ENCODE measurements around the gene ARHGAP24.

The ARHGAP24 gene

GRCh38 chr4:85573270-85573669 lies 98.3 kb downstream of the ARHGAP24 start:
- no peaks in the 10 kb centered on the region for H3K4me1 ChIP-seq (ENCODE audit: control insufficient read depth in 1 of 2, insufficient read depth in 2 of 2, low read length in 2 of 2)
- H3K27me3 ChIP-seq (ENCODE audit: control insufficient read depth in 1 of 2, insufficient read depth in 2 of 2, low read length in 2 of 2) = no peaks in the 10 kb centered on the region
- H3K36me3 ChIP-seq (ENCODE audit: control insufficient read depth in 1 of 2, insufficient read depth in 2 of 2, low read length in 2 of 2) = no peaks in the 10 kb centered on the region
- no peak overlapping the region for H3K27ac ChIP-seq (ENCODE audit: low read depth, low read length)
- no peak overlapping the region for H3K9ac ChIP-seq (ENCODE audit: low read depth in 1 of 2, low read length in 2 of 2)
- H3K4me3 ChIP-seq (ENCODE audit: low read depth in 1 of 2, low read length in 2 of 2) = no peak overlapping the region
- H3K9me3 ChIP-seq (ENCODE audit: control insufficient read depth in 1 of 2, low read length in 2 of 2) = no peaks in the 10 kb centered on the region

GRCh38 chr4:85577307-85577706 lies 102.4 kb downstream of the ARHGAP24 start:
- H3K27ac ChIP-seq (ENCODE audit: low read depth, low read length) = no peak overlapping the region
- no peak overlapping the region for H3K4me3 ChIP-seq (ENCODE audit: low read depth in 1 of 2, low read length in 2 of 2)
- no peaks in the 10 kb centered on the region for H3K27me3 ChIP-seq (ENCODE audit: control insufficient read depth in 1 of 2, insufficient read depth in 2 of 2, low read length in 2 of 2)
- H3K4me1 ChIP-seq (ENCODE audit: control insufficient read depth in 1 of 2, insufficient read depth in 2 of 2, low read length in 2 of 2) = no peaks in the 10 kb centered on the region
- no peaks in the 10 kb centered on the region for H3K9me3 ChIP-seq (ENCODE audit: control insufficient read depth in 1 of 2, low read length in 2 of 2)
- no peaks in the 10 kb centered on the region for H3K36me3 ChIP-seq (ENCODE audit: control insufficient read depth in 1 of 2, insufficient read depth in 2 of 2, low read length in 2 of 2)
- no peak overlapping the region for H3K9ac ChIP-seq (ENCODE audit: low read depth in 1 of 2, low read length in 2 of 2)

- H3K9ac ChIP-seq (ENCODE audit: low read depth in 1 of 2, low read length in 2 of 2) = no peak overlapping the region
- H3K4me1 ChIP-seq (ENCODE audit: control insufficient read depth in 1 of 2, insufficient read depth in 2 of 2, low read length in 2 of 2) = no peaks in the 10 kb centered on the region
- no peaks in the 10 kb centered on the region for H3K36me3 ChIP-seq (ENCODE audit: control insufficient read depth in 1 of 2, insufficient read depth in 2 of 2, low read length in 2 of 2)
- no peaks in the 10 kb centered on the region for H3K27me3 ChIP-seq (ENCODE audit: control insufficient read depth in 1 of 2, insufficient read depth in 2 of 2, low read length in 2 of 2)
- H3K9me3 ChIP-seq (ENCODE audit: control insufficient read depth in 1 of 2, low read length in 2 of 2) = no peaks in the 10 kb centered on the region
- H3K27ac ChIP-seq (ENCODE audit: low read depth, low read length) = no peak overlapping the region
- no peak overlapping the region for H3K4me3 ChIP-seq (ENCODE audit: low read depth in 1 of 2, low read length in 2 of 2)
Observed at GRCh38 chr4:85579942-85580341, 105.0 kb downstream of the ARHGAP24 start.

- Histone ChIP-seq H3K4me1 (ENCODE audit: control insufficient read depth in 1 of 2, insufficient read depth in 2 of 2, low read length in 2 of 2) (no peaks in the 10 kb centered on the region), H3K9ac (ENCODE audit: low read depth in 1 of 2, low read length in 2 of 2) (no peak overlapping the region), H3K4me3 (ENCODE audit: low read depth in 1 of 2, low read length in 2 of 2) (no peak overlapping the region), H3K27ac (ENCODE audit: low read depth, low read length) (no peak overlapping the region), H3K36me3 (ENCODE audit: control insufficient read depth in 1 of 2, insufficient read depth in 2 of 2, low read length in 2 of 2) (no peaks in the 10 kb centered on the region), H3K27me3 (ENCODE audit: control insufficient read depth in 1 of 2, insufficient read depth in 2 of 2, low read length in 2 of 2) (no peaks in the 10 kb centered on the region), H3K9me3 (ENCODE audit: control insufficient read depth in 1 of 2, low read length in 2 of 2) (no peaks in the 10 kb centered on the region)
Observed at GRCh38 chr4:85580489-85580888, 105.5 kb downstream of the ARHGAP24 start.

- Histone ChIP-seq H3K27me3 (ENCODE audit: control insufficient read depth in 1 of 2, insufficient read depth in 2 of 2, low read length in 2 of 2) (no peaks in the 10 kb centered on the region), H3K9ac (ENCODE audit: low read depth in 1 of 2, low read length in 2 of 2) (no peak overlapping the region), H3K4me3 (ENCODE audit: low read depth in 1 of 2, low read length in 2 of 2) (no peak overlapping the region), H3K9me3 (ENCODE audit: control insufficient read depth in 1 of 2, low read length in 2 of 2) (no peaks in the 10 kb centered on the region), H3K36me3 (ENCODE audit: control insufficient read depth in 1 of 2, insufficient read depth in 2 of 2, low read length in 2 of 2) (no peaks in the 10 kb centered on the region), H3K27ac (ENCODE audit: low read depth, low read length) (no peak overlapping the region), H3K4me1 (ENCODE audit: control insufficient read depth in 1 of 2, insufficient read depth in 2 of 2, low read length in 2 of 2) (no peaks in the 10 kb centered on the region)
Observed at GRCh38 chr4:85587952-85588351, 113.0 kb downstream of the ARHGAP24 start.

GRCh38 chr4:85591406-85592098 lies 116.6 kb downstream of the ARHGAP24 start:
- Histone ChIP-seq H3K4me3 (ENCODE audit: low read depth in 1 of 2, low read length in 2 of 2) (no peak overlapping the region), H3K9ac (ENCODE audit: low read depth in 1 of 2, low read length in 2 of 2) (no peak overlapping the region), H3K9me3 (ENCODE audit: control insufficient read depth in 1 of 2, low read length in 2 of 2) (no peaks in the 10 kb centered on the region), H3K27me3 (ENCODE audit: control insufficient read depth in 1 of 2, insufficient read depth in 2 of 2, low read length in 2 of 2) (no peaks in the 10 kb centered on the region), H3K4me1 (ENCODE audit: control insufficient read depth in 1 of 2, insufficient read depth in 2 of 2, low read length in 2 of 2) (no peaks in the 10 kb centered on the region), H3K36me3 (ENCODE audit: control insufficient read depth in 1 of 2, insufficient read depth in 2 of 2, low read length in 2 of 2) (no peaks in the 10 kb centered on the region), H3K27ac (ENCODE audit: low read depth, low read length) (no peak overlapping the region)

GRCh38 chr4:85595098-85595775 lies 120.3 kb downstream of the ARHGAP24 start:
- Histone ChIP-seq H3K4me3 (ENCODE audit: low read depth in 1 of 2, low read length in 2 of 2) (no peak overlapping the region), H3K27ac (ENCODE audit: low read depth, low read length) (no peak overlapping the region), H3K9me3 (ENCODE audit: control insufficient read depth in 1 of 2, low read length in 2 of 2) (no peaks in the 10 kb centered on the region), H3K27me3 (ENCODE audit: control insufficient read depth in 1 of 2, insufficient read depth in 2 of 2, low read length in 2 of 2) (no peaks in the 10 kb centered on the region), H3K9ac (ENCODE audit: low read depth in 1 of 2, low read length in 2 of 2) (no peak overlapping the region), H3K4me1 (ENCODE audit: control insufficient read depth in 1 of 2, insufficient read depth in 2 of 2, low read length in 2 of 2) (no peaks in the 10 kb centered on the region), H3K36me3 (ENCODE audit: control insufficient read depth in 1 of 2, insufficient read depth in 2 of 2, low read length in 2 of 2) (no peaks in the 10 kb centered on the region)

- no peaks in the 10 kb centered on the region for H3K36me3 ChIP-seq (ENCODE audit: control insufficient read depth in 1 of 2, insufficient read depth in 2 of 2, low read length in 2 of 2)
- H3K4me1 ChIP-seq (ENCODE audit: control insufficient read depth in 1 of 2, insufficient read depth in 2 of 2, low read length in 2 of 2) = no peaks in the 10 kb centered on the region
- no peak overlapping the region for H3K27ac ChIP-seq (ENCODE audit: low read depth, low read length)
- H3K4me3 ChIP-seq (ENCODE audit: low read depth in 1 of 2, low read length in 2 of 2) = no peak overlapping the region
- no peaks in the 10 kb centered on the region for H3K27me3 ChIP-seq (ENCODE audit: control insufficient read depth in 1 of 2, insufficient read depth in 2 of 2, low read length in 2 of 2)
- H3K9ac ChIP-seq (ENCODE audit: low read depth in 1 of 2, low read length in 2 of 2) = no peak overlapping the region
- no peaks in the 10 kb centered on the region for H3K9me3 ChIP-seq (ENCODE audit: control insufficient read depth in 1 of 2, low read length in 2 of 2)
Observed at GRCh38 chr4:85595796-85596559, 121.0 kb downstream of the ARHGAP24 start.

- no peak overlapping the region for H3K27ac ChIP-seq (ENCODE audit: low read depth, low read length)
- no peaks in the 10 kb centered on the region for H3K36me3 ChIP-seq (ENCODE audit: control insufficient read depth in 1 of 2, insufficient read depth in 2 of 2, low read length in 2 of 2)
Observed at GRCh38 chr4:85598936-85599335, 124.0 kb downstream of the ARHGAP24 start.

GRCh38 chr4:85600501-85600900 lies 125.6 kb downstream of the ARHGAP24 start:
- H3K4me1 ChIP-seq (ENCODE audit: control insufficient read depth in 1 of 2, insufficient read depth in 2 of 2, low read length in 2 of 2) = no peaks in the 10 kb centered on the region
- no peaks in the 10 kb centered on the region for H3K27me3 ChIP-seq (ENCODE audit: control insufficient read depth in 1 of 2, insufficient read depth in 2 of 2, low read length in 2 of 2)
- H3K27ac ChIP-seq (ENCODE audit: low read depth, low read length) = no peak overlapping the region
- H3K36me3 ChIP-seq (ENCODE audit: control insufficient read depth in 1 of 2, insufficient read depth in 2 of 2, low read length in 2 of 2) = no peaks in the 10 kb centered on the region
- H3K9ac ChIP-seq (ENCODE audit: low read depth in 1 of 2, low read length in 2 of 2) = no peak overlapping the region
- no peaks in the 10 kb centered on the region for H3K9me3 ChIP-seq (ENCODE audit: control insufficient read depth in 1 of 2, low read length in 2 of 2)
- no peak overlapping the region for H3K4me3 ChIP-seq (ENCODE audit: low read depth in 1 of 2, low read length in 2 of 2)

More at GRCh38 chr4:85598936-85599335, 124.0 kb downstream of the ARHGAP24 start:
- no peaks in the 10 kb centered on the region for H3K27me3 ChIP-seq (ENCODE audit: control insufficient read depth in 1 of 2, insufficient read depth in 2 of 2, low read length in 2 of 2)
- no peak overlapping the region for H3K9ac ChIP-seq (ENCODE audit: low read depth in 1 of 2, low read length in 2 of 2)
- H3K9me3 ChIP-seq (ENCODE audit: control insufficient read depth in 1 of 2, low read length in 2 of 2) = no peaks in the 10 kb centered on the region
- no peaks in the 10 kb centered on the region for H3K4me1 ChIP-seq (ENCODE audit: control insufficient read depth in 1 of 2, insufficient read depth in 2 of 2, low read length in 2 of 2)
- no peak overlapping the region for H3K4me3 ChIP-seq (ENCODE audit: low read depth in 1 of 2, low read length in 2 of 2)

Data from duodenal mucosa (tissue), 2 donors.